IPS-18a (cell line): ENCODE measurements around the gene DNASE1L2.

ENCODE experiments used
- H3K27ac ChIP-seq: one replicate; pipeline ENCODE4 v1.5.1; 2013; ENCODE audit warnings: low read length
- H3K27me3 ChIP-seq: one replicate; pipeline ENCODE4 v1.6.1; 2013; ENCODE audit warnings: mild to moderate bottlenecking, low read length; ENCODE audit not compliant: control insufficient read depth, insufficient read depth
- H3K36me3 ChIP-seq: one replicate; pipeline ENCODE4 v1.6.1; 2013; ENCODE audit warnings: low read depth, low read length; ENCODE audit not compliant: control insufficient read depth
- H3K4me1 ChIP-seq: one replicate; pipeline ENCODE4 v1.6.1; 2013; ENCODE audit warnings: low read depth, low read length; ENCODE audit not compliant: control insufficient read depth
- H3K4me3 ChIP-seq: one replicate; pipeline ENCODE4 v1.5.1; 2013; ENCODE audit warnings: low read length
- H3K9ac ChIP-seq: one replicate; pipeline ENCODE4 v1.6.1; 2013; ENCODE audit warnings: mild to moderate bottlenecking, low read length, moderate library complexity
- H3K9me3 ChIP-seq: one replicate; pipeline ENCODE4 v1.6.1; 2013; ENCODE audit warnings: low read depth, low read length; ENCODE audit not compliant: control insufficient read depth

Gene DNASE1L2

DNA sequence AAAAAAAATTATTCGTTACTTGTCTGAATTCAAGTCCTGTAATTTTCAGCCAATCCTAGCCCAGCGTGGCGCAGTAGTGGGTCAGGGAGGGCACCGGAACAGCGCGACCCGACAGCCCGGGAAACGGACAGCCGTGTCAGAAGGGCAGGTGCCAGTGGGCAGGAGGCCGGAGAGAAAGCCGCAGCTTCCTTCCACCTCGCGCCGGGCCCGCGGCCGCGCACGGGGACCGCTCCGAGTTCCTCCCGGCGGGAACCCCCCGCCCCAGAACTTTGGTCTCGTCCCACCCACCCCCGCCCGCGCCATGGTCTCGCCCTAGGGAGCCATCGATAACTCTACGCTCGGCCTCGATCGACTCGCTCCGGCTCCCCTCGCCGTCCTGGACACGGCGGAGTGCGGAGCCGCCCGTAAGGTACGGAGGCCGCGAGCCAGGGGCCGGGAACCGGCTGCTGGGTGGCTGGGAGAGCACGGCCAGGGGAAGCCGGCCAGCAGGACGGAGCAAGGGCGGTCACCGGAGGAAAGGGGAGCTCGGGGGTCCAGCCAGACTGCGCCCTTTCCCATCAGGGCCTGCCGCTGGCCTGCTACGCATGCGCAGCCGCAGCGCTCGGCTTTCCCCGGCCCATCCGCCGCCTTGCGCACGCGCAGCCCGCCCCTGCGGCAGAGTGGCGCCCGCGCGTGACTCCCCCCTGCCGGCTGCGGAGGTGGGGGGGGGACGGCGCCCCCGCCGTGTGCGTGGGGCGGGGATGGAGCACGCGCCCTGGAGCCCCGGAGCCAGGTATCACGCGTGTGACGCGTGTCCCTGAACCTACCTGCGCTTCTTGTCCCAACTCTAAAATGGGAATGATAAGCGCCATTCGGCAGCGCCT lies 30.9 kb upstream of the DNASE1L2 start, which contains the start of gene MLST8:
TSS of gene MLST8 (plus strand) at position 351 of the 863 bp plus-strand sequence. CDS start 632 bp downstream, outside the sequence.
- no peaks in the 10 kb centered on the region for H3K9me3 ChIP-seq
- peak within 1 kb of the TSS; percentile 63 for H3K27ac ChIP-seq
- H3K4me3 ChIP-seq, result peak within 1 kb of the TSS; percentile 96
- no peaks in the 10 kb centered on the region for H3K4me1 ChIP-seq
- peaks cover 25% of the 10 kb centered on the region for H3K36me3 ChIP-seq
- peak within 1 kb of the TSS; percentile 75 for H3K9ac ChIP-seq
- no peaks in the 10 kb centered on the region for H3K27me3 ChIP-seq

- no peaks in the 10 kb centered on the region for H3K27me3 ChIP-seq
- H3K9me3 ChIP-seq, result no peaks in the 10 kb centered on the region
- H3K9ac ChIP-seq, result peak overlapping the region; percentile 75
- H3K4me1 ChIP-seq, result no peaks in the 10 kb centered on the region
- no peak overlapping the region for H3K27ac ChIP-seq
- H3K4me3 ChIP-seq, result peak overlapping the region; percentile 96
- H3K36me3 ChIP-seq, result peaks cover 25% of the 10 kb centered on the region
These were observed 30.3 kb upstream of the DNASE1L2 start for GRCh38 chr16:2205967-2206313.

DNA sequence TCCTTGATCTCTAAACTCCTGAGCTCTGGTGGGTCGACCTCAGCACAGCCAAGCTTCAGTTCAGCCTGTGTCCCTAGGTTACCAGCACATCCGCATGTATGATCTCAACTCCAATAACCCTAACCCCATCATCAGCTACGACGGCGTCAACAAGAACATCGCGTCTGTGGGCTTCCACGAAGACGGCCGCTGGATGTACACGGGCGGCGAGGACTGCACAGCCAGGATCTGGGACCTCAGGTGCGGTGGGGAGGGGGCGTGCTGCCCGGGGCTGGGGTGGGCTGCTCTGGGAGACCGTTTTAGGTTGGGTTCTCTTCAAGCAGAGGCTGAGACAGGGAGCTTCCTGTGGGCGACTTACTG lies 29.8 kb upstream of the DNASE1L2 start:
- Histone ChIP-seq H3K27me3 (no peaks in the 10 kb centered on the region), H3K27ac (no peak overlapping the region), H3K4me1 (no peaks in the 10 kb centered on the region), H3K36me3 (peaks cover 25% of the 10 kb centered on the region), H3K9ac (no peak overlapping the region), H3K9me3 (no peaks in the 10 kb centered on the region), H3K4me3 (peak overlapping the region; percentile 96)

GRCh38 chr16:2206780-2207433 lies 29.3 kb upstream of the DNASE1L2 start:
- H3K9ac ChIP-seq, result no peak overlapping the region
- peaks cover 26% of the 10 kb centered on the region for H3K36me3 ChIP-seq
- no peak overlapping the region for H3K4me3 ChIP-seq
- no peak overlapping the region for H3K27ac ChIP-seq
- no peaks in the 10 kb centered on the region for H3K27me3 ChIP-seq
- H3K4me1 ChIP-seq, result no peaks in the 10 kb centered on the region
- no peaks in the 10 kb centered on the region for H3K9me3 ChIP-seq

DNA sequence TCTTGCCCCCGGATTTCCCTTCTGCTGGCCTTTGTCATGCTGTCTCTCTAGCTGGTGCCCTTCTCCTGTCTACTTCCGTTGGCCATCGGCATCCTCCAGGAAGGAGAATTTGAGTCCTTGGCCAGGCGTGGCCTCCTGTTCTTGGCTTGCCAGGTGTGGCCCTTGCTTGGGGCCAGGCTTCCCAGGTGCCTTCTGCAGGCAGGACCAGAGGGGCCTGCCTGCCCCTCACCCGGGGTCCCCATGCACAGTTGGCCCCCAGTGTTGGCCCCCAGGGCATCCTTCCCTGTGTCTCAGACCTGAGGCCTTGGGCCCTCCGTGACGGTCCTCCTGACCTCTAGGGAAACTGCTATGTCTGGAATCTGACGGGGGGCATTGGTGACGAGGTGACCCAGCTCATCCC lies 28.4 kb upstream of the DNASE1L2 start:
- Histone ChIP-seq H3K9me3 (no peaks in the 10 kb centered on the region), H3K9ac (no peak overlapping the region), H3K4me1 (peaks cover 1% of the 10 kb centered on the region), H3K27me3 (no peaks in the 10 kb centered on the region), H3K27ac (no peak overlapping the region), H3K36me3 (peaks cover 33% of the 10 kb centered on the region), H3K4me3 (no peak overlapping the region)

GRCh38 chr16:2208308-2208707 lies 27.9 kb upstream of the DNASE1L2 start:
- peaks cover 4% of the 10 kb centered on the region for H3K4me1 ChIP-seq
- H3K27ac ChIP-seq, result no peak overlapping the region
- H3K4me3 ChIP-seq, result no peak overlapping the region
- H3K36me3 ChIP-seq, result peaks cover 34% of the 10 kb centered on the region
- H3K27me3 ChIP-seq, result no peaks in the 10 kb centered on the region
- no peak overlapping the region for H3K9ac ChIP-seq
- no peaks in the 10 kb centered on the region for H3K9me3 ChIP-seq

DNA sequence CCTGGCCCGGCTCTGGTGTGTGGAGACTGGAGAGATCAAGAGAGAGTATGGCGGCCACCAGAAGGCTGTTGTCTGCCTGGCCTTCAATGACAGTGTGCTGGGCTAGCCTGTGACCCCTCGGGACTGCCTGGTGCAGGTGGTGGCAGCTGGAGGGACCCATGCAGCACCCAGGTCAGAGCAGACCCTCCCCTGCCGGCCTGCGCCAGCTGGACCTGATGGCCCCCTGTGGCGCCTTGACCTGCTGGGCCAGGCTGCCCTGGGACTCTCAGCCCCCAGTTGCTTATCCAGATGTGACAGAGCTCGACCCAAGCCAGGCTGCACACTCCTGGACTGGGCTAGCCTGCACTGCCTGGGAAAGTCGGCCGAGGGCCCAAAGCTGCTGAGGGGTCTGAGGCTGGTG lies 27.5 kb upstream of the DNASE1L2 start:
- no peaks in the 10 kb centered on the region for H3K27me3 ChIP-seq
- peaks cover 34% of the 10 kb centered on the region for H3K36me3 ChIP-seq
- peaks cover 4% of the 10 kb centered on the region for H3K4me1 ChIP-seq

GRCh38 chr16:2209258-2210008 lies 26.8 kb upstream of the DNASE1L2 start:
- Histone ChIP-seq H3K9me3 (no peaks in the 10 kb centered on the region), H3K36me3 (peaks cover 34% of the 10 kb centered on the region), H3K4me3 (no peak overlapping the region), H3K9ac (no peak overlapping the region), H3K4me1 (peaks cover 4% of the 10 kb centered on the region), H3K27me3 (no peaks in the 10 kb centered on the region), H3K27ac (no peak overlapping the region)

More for the DNA sequence above, 27.5 kb upstream of the DNASE1L2 start:
- no peak overlapping the region for H3K27ac ChIP-seq
- no peaks in the 10 kb centered on the region for H3K9me3 ChIP-seq
- no peak overlapping the region for H3K9ac ChIP-seq
- no peak overlapping the region for H3K4me3 ChIP-seq

- no peak overlapping the region for H3K4me3 ChIP-seq
- H3K9ac ChIP-seq, result no peak overlapping the region
- H3K9me3 ChIP-seq, result no peaks in the 10 kb centered on the region
- H3K27me3 ChIP-seq, result no peaks in the 10 kb centered on the region
- peaks cover 34% of the 10 kb centered on the region for H3K36me3 ChIP-seq
- no peak overlapping the region for H3K27ac ChIP-seq
- peaks cover 4% of the 10 kb centered on the region for H3K4me1 ChIP-seq
These were observed 26.3 kb upstream of the DNASE1L2 start for GRCh38 chr16:2210009-2210332.

- Histone ChIP-seq H3K9me3 (no peaks in the 10 kb centered on the region), H3K27ac (no peak within 1 kb of the TSS), H3K9ac (no peak within 1 kb of the TSS), H3K36me3 (peaks cover 34% of the 10 kb centered on the region), H3K4me1 (peaks cover 4% of the 10 kb centered on the region), H3K4me3 (no peak within 1 kb of the TSS), H3K27me3 (no peaks in the 10 kb centered on the region)
These were observed 25.6 kb upstream of the DNASE1L2 start, which contains the start of gene BRICD5 for GRCh38 chr16:2210386-2211365. Gene BRICD5 (minus strand): TSS chr16:2210863. CDS start chr16:2210833, 30 bp downstream.
